GM21360 (cell line): ENCODE data around the gene SNTG2.
A peak's percentile ranks its signal among the peaks of the same experiment; 100 is the strongest.

Source experiments
- ATAC-seq: cut with Tn5 transposase; IDR thresholded peaks from one replicate; pipeline ENCODE4 v1.9.1; 2021; ENCODE audit warnings: mild to moderate bottlenecking, moderate library complexity; ENCODE audit not compliant: unreplicated experiment

Gene SNTG2

DNA sequence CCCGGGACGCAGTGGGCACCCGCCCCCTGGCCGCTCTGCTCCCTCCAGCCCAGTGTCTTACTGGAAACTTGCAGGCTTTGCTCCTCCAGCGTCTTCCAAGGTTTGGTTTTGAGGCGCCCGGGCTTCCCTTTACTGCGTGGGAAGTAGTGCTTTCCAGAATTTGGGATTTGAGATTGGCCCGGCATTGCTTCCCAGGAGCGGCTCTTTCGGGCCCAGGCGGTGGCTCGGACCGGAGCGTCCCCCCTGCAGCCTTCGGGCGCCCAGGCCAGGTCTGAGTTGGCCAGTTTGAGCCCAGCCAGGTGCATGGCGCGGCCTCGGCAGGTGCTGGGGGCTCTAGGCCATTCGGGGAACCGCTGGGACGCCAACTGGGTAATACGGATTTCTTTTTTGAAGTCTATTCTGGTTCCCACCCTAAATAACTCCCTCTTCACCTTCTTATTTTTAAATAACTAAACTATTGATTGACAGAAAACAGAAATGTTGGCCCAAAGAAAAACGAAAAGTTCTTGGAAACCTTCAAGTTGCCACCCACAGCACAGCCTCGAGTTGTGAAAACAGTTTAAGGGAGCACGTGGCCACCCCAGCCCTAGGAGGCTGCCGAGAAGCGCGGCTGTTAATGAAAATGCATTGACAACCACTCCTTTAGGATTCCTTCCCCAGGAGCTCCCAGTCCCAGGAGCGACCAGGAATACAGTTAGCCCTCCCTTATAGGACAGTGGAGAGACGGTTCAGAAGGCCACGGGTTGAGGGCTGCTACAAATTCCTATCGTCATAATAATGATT lies 766 bp downstream of the SNTG2 start:
- no peak for ATAC-seq

DNA sequence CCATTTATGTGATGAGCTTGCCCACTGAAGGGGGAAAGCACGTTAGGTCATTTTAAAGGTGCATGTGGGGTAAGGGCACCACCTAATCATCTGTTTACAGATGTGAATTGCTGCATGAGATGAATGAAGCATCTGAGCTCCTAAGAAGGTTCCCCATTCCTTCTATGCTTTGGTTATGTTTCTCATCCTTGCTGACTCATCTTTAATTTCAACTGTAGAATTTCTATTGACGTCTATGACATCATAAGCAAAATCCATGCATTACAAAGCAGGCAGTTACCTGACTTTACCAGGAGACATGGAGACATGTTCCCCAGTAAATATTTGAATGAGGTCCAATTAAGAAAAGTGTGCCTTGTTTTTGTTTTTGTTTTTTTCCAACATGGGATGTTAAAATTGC lies 2.8 kb downstream of the SNTG2 start:
- no peak for ATAC-seq

DNA sequence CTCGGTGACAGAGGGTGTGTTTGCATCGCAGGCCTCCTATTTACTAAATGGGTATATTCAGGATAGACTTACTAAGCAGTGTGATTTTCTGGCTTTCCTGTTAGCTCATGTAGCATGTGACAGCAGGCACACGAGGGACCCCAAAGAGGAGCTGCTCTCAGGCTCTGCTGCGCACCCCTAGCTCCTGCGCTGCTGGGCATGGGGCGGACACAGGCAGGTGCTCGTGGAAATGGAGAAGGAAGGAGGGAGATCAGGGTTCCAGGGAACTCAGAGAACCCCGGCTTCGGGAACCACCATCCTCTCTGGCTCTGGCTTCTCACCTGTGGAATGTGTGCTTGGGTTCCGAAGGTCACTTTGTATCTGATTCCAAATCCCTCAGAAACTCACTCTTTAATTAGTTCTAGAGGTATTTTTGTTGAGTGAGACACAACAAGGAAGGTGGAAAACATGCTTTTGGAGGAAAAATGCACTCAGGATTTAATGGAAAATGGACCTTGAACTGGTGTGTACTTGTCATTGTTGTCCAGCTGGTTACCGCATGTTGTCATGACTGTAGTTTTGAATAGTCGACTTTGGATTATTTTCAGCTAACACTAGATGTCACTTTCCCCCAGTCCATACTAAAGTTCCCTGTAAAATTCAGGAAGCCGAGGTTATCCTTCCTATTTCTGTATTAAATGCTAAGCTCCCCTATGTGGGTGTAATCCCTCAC lies 3.5 kb downstream of the SNTG2 start:
- ATAC-seq = no peak

DNA sequence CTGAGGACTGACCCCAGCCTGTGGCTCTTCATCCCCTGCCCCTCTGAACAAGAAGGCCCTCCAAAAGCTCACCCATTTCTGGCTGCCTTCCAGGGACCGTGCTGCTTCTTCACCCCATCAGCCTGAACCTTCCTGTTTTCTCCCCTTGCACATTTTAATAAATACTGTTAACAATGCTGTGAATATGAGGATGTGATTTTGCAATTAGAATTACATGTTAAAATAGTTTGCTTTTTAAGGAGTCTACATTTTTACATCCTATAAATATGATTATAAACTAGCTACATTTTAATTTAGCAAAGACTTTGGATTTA lies 4.0 kb downstream of the SNTG2 start:
- no peak for ATAC-seq

DNA sequence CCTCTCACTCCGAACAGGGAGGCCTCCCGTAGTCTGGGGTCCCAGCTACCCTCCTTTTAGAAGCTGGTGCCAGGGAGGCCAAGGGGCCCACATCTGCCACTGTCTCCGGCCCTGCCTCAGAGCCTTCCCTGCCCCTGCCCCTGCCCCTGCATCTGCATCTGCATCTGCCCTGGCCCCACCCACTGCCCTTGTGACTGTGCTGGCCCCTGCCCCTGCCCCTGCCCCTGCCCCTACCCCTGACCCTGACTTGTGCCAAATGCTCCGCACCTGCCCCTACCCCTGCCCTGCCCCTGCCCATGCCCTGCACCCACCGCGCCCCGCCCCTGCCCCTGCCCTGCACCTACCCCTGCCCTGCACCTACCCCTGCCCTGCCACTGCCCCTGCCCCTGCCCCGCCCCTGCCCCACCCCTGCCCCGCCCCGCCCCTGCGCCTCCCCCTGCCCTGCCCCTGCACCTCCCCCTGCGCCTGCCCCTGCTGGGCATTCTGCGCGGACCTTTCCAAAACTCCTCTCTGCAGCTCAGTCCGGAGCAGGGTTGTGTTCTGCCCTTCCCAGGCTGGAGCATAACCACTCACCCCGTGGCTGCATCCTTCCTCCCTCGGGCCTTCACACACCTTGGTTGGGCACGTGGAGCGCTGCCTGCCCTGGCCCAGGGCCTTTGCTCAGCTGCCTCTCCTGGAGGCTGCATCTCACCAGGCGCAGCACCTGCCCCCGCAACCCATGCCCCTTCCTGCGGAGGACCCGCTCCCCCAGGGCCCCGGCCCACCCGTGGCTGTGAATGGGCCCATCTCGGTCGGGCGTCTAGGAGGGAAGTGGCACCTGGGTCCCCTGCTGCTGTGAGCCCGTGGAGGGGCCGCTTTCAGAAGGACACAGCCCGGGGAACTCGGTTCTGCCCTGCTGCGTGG lies 5.4 kb downstream of the SNTG2 start:
- no peak for ATAC-seq

DNA sequence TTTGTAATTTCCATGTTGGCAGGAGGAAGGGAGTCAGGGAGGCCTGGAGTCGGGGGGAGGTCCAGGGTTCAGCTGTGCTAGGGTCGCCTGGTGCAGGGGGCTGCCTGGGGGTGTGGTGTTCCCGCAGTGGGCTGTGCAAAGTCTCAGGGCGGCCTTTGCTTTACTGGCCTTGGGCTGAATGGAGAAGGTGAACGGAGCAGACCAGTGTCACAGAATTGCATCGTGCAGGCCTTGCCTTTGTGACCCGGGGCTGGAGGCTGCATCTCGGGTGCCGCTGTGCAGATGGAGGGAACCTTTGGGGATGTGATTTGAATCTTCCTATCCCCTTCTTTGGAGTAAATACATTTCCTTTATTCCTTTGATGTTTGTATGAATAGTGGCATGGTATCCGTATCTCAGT lies 8.8 kb downstream of the SNTG2 start:
- ATAC-seq = no peak

DNA sequence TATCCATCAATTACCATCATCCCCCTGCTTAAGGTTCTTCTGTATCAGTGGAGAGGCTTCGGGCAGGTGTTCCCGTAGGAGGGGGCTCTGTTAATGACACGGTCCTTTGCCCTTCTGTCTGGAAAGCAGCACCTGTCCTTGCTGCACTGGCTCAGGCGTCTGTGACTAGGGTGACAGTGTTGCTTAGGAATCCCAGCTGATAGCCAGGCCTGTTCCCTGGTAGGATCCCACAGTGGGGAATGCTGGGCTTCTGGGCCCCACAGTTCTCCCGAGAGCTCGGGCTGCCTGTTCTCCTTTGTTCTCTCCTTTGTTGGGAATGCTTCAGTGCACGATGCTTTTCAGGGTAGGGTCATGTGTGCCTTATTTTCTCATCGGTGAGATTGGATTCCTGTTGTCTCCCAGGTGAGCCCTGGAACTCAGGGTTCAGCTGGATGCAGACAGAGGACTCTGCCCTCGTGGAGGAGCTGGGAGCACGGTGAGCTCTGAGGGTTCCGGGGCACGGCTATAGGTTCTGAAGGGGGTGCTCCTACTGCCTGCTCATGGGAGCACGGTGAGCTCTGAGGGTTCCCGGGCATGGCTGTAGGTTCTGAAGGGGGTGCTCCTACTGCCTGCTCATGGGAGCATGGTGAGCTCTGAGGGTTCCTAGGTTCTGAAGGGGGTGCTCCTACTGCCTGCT lies 9.6 kb downstream of the SNTG2 start:
- no peak for ATAC-seq

DNA sequence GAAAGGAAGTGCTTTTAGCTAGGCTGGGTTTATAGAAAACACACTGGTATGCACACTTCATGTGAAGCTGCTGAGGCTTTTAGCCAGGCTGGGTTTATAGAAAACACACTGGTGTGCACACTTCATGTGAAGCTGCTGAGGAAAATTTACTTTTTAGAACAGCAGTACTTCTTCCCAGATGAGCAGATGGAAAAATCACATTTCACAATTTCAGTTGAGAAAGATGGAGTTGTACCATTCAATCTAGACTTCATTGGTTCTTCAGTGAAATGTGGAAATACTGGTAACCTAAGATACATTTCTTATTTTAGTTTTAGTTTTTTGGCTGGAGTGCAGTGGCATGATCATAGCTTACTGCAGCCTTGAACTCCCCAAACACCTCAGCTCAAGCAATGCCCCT lies 11.1 kb downstream of the SNTG2 start:
- no peak for ATAC-seq

DNA sequence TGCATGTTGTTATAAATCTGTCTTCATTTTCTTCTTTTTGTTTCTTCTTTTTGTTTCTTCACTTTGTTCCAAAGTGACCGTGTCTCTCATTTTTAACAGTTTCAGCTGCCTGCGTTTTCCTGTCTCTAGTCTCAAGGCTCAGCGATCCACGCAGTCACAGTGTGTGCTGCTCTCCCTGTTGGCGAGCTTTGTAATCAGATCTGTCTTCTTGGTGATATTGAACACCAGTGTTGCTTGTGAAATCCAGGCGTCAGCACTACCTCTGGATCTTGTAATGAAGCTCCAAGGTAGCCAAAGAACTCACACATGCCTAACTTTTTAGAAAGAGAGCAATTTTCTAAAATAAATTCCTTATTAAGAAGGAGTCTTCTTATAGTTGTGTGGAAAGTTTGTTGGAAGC lies 13.2 kb downstream of the SNTG2 start:
- no peak for ATAC-seq

DNA sequence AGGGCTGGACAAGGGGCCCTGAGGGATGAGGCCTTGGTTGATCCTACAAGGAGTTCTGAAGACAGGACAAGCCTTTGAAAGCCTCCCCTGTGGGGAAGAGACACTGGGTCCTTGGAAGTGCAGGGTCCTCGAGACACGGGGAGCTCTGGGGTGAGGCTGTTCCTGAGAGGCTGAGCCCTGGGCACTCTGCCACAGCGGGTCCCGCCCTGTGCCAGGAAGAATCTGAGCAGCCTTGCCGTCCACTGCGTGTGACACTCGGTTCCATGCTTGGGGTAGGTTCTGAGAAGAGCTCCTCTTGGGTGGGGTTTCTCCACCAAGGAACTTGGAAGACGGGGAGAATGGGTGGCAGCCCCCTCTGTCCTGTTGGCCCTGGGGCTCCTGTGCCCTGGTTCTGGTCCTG lies 13.9 kb downstream of the SNTG2 start:
- ATAC-seq = no peak

DNA sequence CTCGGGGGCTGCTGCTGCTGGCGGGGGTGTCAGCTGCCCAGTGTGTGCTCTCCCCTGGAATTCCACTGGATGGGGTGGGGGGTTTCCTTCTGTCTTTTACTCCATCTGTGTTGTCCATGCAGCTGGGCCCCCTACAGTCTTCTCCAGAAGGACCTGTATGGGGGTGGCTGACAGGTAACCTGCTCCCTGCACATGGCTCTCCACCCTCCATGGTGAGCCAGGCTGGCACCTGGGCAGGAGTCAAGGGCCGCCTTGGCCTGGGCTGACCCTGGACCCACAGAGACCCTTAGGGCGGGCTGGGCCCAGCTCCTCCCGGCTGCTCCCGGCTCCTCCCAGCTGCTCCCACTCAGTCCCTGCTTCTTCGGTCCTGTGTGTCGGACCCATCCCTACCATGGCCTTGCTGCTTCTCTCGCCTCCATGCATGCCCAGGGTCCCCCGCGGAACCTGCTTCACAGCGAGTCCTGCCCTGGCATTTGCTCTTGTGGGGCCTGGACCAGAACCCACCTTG lies 15.0 kb downstream of the SNTG2 start:
- no peak for ATAC-seq

DNA sequence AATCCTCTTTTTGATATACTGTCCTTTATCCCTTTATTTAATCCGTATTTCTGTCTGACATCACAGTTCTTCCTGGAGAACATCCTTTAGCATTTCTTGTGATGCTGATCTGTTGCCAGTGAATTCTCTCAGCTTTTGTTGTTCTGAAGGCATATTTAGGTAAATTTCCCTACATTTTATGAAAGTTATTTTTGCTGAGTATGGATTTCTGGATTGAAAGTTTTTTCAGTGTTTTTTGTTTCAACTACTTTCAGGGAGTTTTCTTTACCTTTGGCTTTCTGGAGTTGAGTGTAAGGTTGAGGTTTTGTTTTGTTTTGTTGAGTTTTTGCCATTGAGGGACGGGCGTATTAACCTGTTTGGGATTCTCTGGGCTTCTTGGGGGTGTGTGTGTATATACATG lies 22.5 kb downstream of the SNTG2 start:
- ATAC-seq = no peak

DNA sequence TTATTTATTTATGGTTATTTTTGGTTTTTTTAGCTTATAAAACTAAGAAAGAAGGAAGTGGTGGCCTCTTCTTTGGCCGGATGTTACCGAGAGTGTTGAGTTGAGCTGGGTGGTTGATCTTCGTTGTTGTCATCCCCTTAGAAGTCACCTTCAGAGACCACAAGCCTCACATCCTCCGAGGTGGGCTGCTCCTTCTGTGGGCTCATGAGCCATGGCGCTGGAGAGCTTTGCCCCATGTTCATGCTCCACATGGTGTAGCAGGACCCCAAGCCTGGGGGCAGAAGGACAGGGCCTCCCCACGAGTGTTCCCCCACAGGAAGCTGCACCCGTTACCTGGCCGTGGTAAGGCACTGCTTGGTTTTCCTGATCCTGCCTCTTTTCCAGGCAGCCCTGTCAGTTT lies 23.4 kb downstream of the SNTG2 start:
- no peak for ATAC-seq

DNA sequence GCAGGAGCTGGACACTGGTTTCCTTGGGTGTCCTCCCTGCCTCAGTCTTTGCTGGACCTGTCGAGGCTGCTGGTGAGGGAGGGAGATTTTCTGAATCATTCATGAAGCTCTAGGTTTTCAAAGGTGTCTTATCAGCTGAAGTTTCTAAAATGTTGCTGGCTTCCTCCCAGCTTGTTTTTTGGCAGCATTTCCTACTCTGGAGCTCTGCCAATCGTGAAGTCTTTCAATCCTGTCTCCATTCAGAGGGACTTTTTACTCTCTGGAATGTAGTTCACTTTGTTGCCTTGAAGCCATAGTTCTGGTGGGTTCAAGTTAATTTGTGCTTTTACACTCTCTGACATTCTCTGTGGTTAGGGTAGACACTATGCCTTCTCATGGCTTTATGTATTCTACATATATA lies 23.9 kb downstream of the SNTG2 start:
- no peak for ATAC-seq

DNA sequence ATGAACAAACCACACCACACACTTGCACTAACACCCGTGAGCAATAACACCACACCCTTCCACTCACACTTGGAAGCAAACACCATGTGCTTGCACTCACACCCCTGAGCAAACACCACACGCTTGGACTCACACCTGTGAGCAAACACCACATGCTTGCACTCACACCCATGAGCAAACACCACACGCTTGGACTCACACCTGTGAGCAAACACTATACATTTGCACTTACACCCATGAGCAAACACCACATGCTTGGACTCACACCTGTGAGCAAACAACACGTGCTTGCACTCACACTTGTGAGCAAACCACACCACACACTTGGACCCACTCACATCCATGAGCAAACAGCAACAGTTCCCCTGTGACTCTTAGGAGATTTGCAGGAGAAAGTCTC lies 24.4 kb downstream of the SNTG2 start:
- ATAC-seq = no peak

DNA sequence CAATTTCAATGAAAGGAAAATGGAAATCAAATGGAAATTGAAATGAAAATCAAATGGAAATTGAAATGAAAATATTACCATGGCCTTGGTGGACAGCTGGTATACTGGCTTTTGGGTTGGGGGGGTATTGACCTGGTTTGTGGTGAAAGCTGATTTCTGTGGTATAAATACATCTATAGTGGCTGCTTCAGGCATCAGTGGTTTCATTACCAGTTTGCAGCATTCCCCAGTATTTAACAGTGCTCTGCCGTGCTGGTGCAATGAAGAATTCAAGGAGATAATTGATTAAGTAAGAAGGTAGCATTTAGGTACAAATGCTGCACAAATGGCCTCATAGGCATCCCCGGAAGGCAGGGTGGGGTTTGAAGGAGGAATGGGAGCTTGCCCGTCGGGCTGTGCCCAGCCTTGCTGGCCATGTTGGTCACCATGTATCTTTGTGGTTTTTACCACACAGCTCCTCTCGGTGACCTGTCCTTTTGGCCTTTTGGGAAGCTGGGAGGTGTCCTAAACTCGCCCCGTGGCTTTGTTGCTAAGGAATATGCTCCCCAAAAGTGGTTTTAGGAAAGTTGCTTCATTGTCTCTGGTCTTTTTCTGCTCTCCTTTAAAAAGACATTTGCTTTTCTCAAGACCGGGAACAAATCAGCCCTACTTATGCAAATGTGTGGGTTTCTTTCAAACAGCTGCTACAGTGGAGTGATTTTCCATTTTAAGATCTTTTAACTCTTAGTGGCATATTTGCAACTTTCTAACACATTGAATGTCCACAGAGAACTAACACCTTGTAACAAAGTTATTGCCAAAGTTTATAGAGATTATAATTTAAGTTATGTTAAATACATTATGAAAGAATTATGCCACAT lies 28.6 kb downstream of the SNTG2 start:
- ATAC-seq = peak; percentile 75

DNA sequence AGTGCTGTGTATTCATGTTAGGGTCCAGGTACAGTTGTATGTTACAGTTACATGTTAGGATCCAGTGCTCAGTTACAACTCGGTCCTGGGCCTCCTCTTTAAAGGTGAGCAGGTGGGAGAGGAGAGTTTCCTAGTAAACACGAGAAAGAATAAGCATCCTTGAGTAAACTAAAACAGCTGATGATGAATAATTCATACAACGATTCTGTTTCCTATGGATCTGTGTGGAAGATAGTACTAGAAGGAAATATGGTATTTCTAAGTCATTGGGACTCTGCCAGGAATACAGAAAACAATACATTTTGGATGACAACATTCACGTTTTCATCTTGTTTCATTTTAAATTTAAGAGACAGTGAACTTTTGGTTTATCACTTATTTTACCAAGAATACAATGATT lies 29.5 kb downstream of the SNTG2 start:
- no peak for ATAC-seq

DNA sequence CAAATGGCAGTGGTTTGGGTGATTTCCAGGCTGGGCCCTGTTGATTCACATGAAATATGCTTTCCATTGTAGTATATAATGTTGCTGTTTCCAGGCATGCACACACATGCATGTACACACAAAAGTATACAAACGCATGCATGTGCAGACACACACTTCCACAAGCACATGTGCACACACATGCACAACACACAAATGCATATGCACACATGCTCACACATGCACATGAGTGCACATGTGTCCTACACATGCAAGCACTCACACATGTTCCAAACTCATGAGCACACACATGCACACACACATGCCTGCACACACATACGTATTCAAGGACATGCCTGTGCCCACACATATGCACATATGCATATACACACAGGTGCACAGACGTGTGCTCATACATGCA lies 30.6 kb downstream of the SNTG2 start:
- no peak for ATAC-seq

DNA sequence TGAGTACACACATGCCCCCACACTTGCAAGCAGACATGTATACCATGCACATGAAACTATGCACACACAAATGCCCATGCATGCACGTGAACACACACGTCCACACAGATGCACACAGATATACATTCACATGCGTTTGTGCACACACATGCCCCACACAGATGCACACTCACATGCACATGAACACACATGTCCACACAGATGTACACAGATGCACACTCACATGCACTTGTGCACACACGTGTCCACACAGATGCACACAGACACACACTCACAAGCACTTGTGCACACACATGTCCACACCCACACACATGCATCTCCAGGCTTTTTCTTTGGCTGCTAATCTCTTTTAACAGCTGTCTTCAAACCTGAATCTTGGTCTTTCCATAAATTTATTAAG lies 31.1 kb downstream of the SNTG2 start:
- no peak for ATAC-seq

DNA sequence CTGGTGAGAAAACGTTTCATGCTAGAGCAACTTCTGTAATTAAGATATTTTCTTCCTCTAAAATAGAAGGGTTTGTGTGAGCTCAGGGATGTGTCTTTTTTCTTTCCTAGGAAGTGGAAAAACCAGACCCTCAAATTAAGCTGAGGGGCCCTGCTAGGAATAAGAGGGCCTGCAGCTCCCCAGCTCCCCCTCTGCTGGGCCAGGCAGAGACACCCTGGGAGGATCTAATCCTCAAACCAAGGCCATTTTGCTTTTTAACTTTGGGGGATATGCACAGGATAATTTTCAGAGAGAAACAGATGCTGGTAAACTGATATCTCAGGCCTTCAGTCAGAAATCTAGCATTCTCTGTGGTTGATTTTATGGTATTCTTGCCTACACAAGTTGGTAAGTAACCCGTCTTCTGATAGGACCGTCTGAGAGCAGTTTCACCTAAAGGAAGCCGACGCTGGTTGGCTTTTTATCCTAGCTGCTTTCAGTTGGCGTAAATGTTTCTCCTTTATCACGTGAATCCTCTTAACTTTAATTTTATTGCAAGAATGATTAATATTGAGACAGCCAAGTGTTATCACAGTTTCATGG lies 34.8 kb downstream of the SNTG2 start:
- ATAC-seq = no peak
